ENCODE results near the gene ANKRD45.
"Not testable (repeated sequence)": the region's sequence is repeated elsewhere in the genome, so short reads cannot be mapped to it uniquely, and the experiment has no call there.

Gene ANKRD45, protein sequence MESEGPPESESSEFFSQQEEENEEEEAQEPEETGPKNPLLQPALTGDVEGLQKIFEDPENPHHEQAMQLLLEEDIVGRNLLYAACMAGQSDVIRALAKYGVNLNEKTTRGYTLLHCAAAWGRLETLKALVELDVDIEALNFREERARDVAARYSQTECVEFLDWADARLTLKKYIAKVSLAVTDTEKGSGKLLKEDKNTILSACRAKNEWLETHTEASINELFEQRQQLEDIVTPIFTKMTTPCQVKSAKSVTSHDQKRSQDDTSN

GRCh38 chr1:173669491-173669941, at the start of gene ANKRD45:
Gene ANKRD45 (minus strand): TSS chr1:173669851. CDS start chr1:173659418, 10,433 bp downstream.
- peak; percentile 23 for DNase-seq (ENCODE audit: low spot score)

DNA sequence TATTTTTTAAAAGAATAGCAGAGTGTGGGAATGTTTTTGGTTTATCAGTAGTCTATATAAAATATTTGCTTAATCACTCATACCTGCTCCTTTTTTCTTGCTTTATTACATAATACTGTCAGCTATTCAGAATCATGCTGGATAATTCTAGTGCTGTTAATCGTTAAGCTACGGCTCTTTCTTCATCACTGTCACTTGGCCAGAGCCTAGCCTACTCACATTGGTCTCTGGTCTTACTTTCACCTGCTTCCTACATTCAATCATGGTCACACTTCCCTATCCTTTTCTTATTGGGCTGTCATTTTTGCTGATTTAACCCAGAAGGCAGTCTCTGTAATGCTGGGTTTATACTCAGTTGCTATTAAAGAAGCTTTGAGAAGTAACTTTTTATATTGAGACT, 47.6 kb upstream of the ANKRD45 start:
- DNase-seq (ENCODE audit: low spot score), result no peak

DNA sequence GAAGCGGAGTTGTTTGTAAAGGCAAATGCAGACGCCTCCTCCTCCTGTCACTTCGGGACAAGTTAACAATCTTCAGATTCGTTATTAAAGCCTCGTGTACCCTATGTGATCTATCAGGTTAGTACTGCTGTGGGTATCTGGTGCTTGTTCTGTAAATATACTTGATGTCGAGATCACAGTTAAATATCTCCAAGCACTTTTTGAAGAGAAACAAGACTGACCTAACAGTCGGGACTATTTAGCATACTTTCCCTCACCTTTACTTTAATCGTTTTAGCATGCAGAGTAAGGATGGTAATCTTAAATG, 45.8 kb upstream of the ANKRD45 start:
- DNase-seq (ENCODE audit: low spot score), result peak; percentile 7

- peak; percentile 91 for DNase-seq (ENCODE audit: low spot score)
These were observed 45.3 kb upstream of the ANKRD45 start, which contains the start of gene KLHL20 for GRCh38 chr1:173714759-173715537. Gene KLHL20 (plus strand): TSS chr1:173714981. CDS start chr1:173716044, 1,063 bp downstream.

DNA sequence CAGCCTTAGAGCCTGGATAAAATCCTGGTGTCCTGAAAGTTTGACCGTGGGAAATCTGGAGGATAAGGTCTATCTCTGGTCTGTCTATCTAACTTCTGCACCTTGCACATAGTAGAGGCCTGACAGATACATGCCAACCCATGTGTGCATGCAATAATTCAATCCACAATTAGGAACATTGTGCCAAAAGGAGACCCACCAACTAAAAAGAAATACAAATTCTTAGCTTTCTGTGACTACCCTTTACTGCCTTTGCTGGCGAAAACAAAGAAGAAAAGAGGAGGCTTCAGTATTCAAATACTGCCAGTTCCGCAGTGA, 44.7 kb upstream of the ANKRD45 start:
- no peak for DNase-seq (ENCODE audit: low spot score)

- no peak for DNase-seq (ENCODE audit: low spot score)
These were observed 39.1 kb upstream of the ANKRD45 start for GRCh38 chr1:173708787-173709186.

DNA sequence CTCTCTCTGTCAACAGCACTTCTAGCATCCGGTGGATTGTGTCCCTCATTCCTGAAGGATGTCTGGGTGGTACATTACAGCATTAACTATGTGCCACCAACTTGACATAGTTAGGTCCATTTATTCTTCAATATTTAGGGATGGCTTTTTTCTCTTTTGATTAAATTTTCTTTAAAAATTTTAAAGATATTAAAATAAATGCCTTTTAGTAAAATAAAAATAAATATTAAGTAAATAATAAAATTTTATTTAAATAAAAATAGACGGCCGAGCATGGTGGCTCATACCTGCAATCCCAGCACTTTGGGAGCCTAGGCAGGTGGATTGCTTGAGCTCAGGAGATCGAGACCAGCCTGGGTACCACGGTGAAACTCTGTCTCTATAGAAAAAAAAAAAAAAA, 35.5 kb upstream of the ANKRD45 start:
- no peak for DNase-seq (ENCODE audit: low spot score)

DNA sequence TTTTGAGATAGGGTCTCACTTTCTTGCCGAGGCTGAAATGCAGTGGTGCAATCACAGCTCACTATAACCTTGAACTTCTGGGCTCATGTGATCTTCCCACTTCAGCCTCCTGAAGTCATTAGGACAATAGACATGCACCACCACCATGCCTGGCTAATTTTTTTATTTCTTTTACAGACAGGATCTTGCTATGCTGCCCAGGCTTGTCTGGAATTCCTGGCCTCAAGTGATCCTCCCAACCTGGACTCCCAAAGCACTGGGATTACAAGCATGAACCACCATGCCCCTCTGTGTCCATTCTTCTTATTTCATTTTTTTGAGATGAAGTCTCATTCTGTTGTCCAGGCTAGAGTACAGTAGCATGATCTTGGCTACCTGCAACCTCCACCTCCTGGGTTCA, 33.1 kb upstream of the ANKRD45 start:
- no peak for DNase-seq (ENCODE audit: low spot score)

GRCh38 chr1:173701299-173701698, 31.6 kb upstream of the ANKRD45 start:
- DNase-seq (ENCODE audit: low spot score), result not testable (repeated sequence)

DNA sequence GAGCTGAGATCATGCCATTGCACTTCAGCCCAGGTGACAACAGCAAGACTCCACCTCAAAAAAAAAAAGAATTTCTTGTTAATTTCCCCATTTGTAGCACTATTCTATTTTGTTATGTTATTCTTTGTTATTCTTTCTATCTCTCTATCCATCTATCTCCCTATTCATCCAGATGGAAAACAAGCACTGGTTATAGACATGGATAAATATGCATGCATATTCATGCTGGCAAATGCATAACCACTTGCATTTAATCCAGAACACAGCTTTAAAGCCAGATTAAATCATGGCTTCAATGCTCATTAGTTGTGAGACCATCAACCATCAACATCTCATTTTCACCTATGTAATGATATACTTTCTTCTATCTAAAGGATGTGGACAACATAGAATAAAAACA, 23.6 kb upstream of the ANKRD45 start:
- DNase-seq (ENCODE audit: low spot score), result no peak

GRCh38 chr1:173688300-173688699, 18.6 kb upstream of the ANKRD45 start:
- no peak for DNase-seq (ENCODE audit: low spot score)

- not testable (repeated sequence) for DNase-seq (ENCODE audit: low spot score)
These were observed 15.5 kb upstream of the ANKRD45 start for GRCh38 chr1:173685121-173685520.

- DNase-seq (ENCODE audit: low spot score), result not testable (repeated sequence)
These were observed 14.2 kb upstream of the ANKRD45 start for GRCh38 chr1:173683838-173684237.

DNA sequence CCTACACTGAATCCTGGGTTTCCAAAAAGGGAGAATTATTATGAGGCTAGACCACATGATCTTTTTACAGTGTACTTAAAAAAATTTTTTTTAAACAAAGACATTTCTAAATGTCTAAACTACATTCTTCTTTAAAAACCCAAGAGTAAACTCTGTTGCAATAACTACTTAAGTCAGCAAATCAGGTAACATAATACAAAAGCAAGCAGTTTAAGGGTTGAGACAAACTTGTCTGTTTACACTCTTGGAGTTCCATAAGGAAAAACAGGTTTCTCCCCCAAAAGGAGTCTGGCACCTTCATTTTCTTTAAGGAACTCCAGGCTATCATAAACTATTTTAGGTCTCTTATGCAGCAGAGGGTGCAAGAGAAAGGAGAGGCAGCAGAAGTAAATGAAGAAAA, 12.5 kb upstream of the ANKRD45 start:
- no peak for DNase-seq (ENCODE audit: low spot score)

DNA sequence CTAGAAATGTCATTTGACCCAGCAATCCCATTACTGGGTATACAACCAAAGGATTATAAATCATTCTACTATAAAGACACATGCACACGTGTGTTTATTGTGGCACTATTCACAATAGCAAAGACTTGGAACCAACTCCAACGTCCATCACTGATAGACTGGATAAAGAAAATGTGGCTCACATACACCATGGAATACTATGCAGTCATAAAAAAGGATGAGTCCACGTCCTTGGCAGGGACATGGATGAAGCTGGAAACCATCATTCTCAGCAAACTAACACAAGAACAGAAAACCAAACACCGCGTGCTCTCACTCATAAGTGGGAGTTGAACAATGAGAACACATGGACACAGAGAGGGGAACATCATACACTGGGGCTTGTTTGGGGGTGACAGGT, 10.5 kb upstream of the ANKRD45 start:
- DNase-seq (ENCODE audit: low spot score), result not testable (repeated sequence)

DNA sequence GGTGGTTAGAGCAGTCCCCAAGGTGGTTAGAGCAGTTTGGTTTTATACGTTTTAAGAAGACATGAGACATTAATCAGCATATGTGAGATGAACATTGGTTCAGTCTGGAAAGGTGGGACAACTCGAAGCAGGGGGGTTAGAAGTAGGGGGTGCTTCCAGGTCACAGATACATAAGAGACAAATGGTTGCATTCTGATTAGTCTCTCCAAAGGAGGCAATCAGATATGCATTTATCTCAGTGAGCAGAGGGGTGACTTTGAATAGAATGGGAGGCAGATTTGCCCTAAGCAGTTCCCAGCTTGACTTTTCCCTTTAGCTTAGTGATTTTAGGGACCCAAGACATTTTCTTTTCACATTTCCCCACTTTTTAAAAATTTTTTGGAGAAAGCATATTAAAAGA, 4.8 kb upstream of the ANKRD45 start:
- DNase-seq (ENCODE audit: low spot score), result not testable (repeated sequence)

GRCh38 chr1:173666646-173667045, 3.0 kb downstream of the ANKRD45 start:
- DNase-seq (ENCODE audit: low spot score), result no peak

- no peak for DNase-seq (ENCODE audit: low spot score)
These were observed 6.5 kb downstream of the ANKRD45 start for GRCh38 chr1:173663159-173663558.

DNA sequence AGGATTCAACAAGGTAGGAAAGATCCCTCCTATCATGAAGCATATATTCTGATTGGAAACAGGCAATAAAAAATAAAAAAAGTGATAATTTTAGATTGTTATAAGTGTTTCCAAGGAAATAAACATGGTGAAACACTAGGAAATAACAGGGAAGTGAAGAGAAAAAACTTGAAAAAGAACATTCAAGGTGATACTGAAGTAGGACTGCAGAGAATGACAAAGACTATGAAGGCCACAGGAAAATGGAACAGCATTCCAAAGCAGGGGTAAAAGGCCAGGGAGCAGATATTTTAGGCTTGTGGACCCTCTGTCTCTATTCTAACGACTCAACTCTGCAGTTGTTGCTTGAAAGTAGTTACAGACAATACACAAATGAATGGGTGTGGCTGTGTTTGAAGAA, 7.9 kb downstream of the ANKRD45 start:
- DNase-seq (ENCODE audit: low spot score), result no peak

DNA sequence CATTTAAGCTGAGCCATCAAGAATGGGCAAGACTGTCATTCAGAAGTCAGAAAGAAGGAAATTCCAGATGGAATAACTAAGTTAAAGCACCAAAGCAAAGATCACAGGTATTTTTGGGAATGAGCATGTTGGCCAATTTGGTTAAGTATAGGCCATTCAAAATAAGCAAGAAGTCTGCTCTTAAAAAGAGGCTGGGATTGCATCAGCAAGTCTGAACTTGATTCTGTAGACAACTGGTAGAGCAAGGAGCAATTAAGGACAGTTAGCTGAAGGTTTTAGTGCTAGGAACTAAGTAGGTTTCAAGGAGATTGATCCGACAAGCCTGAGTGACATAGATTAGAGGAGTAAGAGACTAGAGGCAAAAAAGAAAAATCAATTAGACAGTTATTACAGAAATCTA, 8.4 kb downstream of the ANKRD45 start:
- no peak for DNase-seq (ENCODE audit: low spot score)

DNA sequence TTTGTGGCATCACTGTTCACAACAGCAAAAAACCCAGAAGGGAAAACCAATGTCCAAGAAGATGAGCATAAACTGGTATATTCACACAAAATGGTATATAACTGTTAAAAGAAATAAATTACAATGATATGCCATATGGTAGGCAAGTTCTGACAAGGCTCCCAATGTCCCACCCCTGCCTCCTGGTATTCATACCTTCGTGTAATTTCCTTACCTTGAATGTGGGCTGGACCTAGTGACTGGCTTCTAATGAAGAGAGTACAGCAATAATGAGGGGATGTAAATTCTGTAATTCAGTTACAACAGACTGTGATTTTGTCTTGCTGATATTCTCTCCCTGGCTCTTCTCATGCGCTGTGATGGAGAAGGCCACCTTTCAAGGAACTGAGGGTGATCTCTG, 9.3 kb downstream of the ANKRD45 start:
- DNase-seq (ENCODE audit: low spot score), result no peak

GRCh38 chr1:173648880-173649605, 20.6 kb downstream of the ANKRD45 start:
- DNase-seq (ENCODE audit: low spot score), result no peak

DNA sequence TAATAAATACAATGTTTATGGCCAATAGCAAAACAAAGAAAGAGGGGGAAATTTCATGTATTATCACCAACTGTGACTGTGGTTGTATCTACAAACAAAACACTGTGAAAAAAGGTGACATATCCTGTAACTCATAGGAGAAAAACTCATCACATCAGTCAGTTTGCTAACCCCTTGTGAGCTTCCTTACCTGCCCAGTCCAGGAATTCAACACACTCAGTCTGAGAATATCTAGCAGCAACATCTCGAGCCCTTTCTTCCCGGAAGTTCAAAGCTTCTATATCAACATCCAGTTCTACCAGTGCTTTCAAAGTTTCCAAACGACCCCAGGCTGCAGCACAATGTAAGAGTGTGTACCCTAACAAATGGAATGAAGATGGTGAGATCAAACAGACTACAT, 23.0 kb downstream of the ANKRD45 start:
- no peak for DNase-seq (ENCODE audit: low spot score)

Measured in activated CD4-positive, alpha-beta T cell treated with anti-CD3 and anti-CD28 coated beads, Interleukin-2, Interleukin-4, amounts not matched to agents 100 ng/mL and 50 ng/mL, durations not matched to agents 16 hours and 8 hours (primary cell).